H1 (cell line): ENCODE results near the gene SART1. TPM values are rescaled to one million over a fixed set of nuclear protein-coding genes. Genes with fewer than 3 reads are reported as not detected.

Experiments
- CTCF ChIA-PET: fragments of 300-600 bp; sonication (Branson Sonifier 250); formaldehyde crosslinking; loops from one replicate; lab custom pipeline; 2021; ENCODE audit not compliant: partially characterized antibody; lab: Charles Lee
- POLR2A ChIA-PET: fragments of 300-600 bp; sonication (Branson Sonifier 250); formaldehyde crosslinking; loops from one replicate; lab custom pipeline; 2021; ENCODE audit warnings: inconsistent platforms; ENCODE audit not compliant: partially characterized antibody; lab: Charles Lee
- DNase-seq, 2 experiments: peaks; one replicate each; pipeline versions ENCODE4 v3.0.0 to v3.0.0-alpha.2; 2010 to 2022; ENCODE audit warnings: low spot score in 2 of 2, low read depth in 1 of 2, mixed read lengths in 1 of 2
- FAIRE-seq: peaks from 2 replicates; lab custom pipeline; 2011; peaks lifted over from hg19 to GRCh38; lab: Jason Lieb, UNC
- H2AFZ ChIP-seq: 2 replicates; pipeline ENCODE4 v1.8.1; 2012; ENCODE audit warnings: low read length, inconsistent platforms
- H2AK5ac ChIP-seq: 2 replicates; pipeline ENCODE4 v1.6.1; 2013; ENCODE audit warnings: low read depth, low read length
- H2BK120ac ChIP-seq: replicated peaks from 2 replicates; pipeline ENCODE3; 2013; ENCODE audit warnings: low read depth, low read length, inconsistent platforms
- H2BK12ac ChIP-seq: 2 replicates; pipeline ENCODE4 v1.6.1; 2013; ENCODE audit warnings: low read depth, low read length
- H2BK15ac ChIP-seq: 2 replicates; pipeline ENCODE4 v1.6.1; 2013; ENCODE audit warnings: low read length
- H2BK20ac ChIP-seq: 2 replicates; pipeline ENCODE4 v1.6.1; 2013; ENCODE audit warnings: low read length
- H2BK5ac ChIP-seq: 2 replicates; pipeline ENCODE4 v1.6.1; 2013; ENCODE audit warnings: low read depth, low read length
- H3K14ac ChIP-seq: 2 replicates; pipeline ENCODE4 v1.6.1; 2013; ENCODE audit warnings: inconsistent platforms; ENCODE audit not compliant: insufficient read length
- H3K18ac ChIP-seq: 2 replicates; pipeline ENCODE4 v1.6.1; 2013; ENCODE audit warnings: low read length; ENCODE audit errors: extremely low read depth
- H3K23ac ChIP-seq: 2 replicates; pipeline ENCODE4 v1.6.1; 2013; ENCODE audit warnings: inconsistent platforms; ENCODE audit not compliant: insufficient read length
- H3K23me2 ChIP-seq: 2 replicates; pipeline ENCODE4 v1.6.1; 2013; ENCODE audit warnings: low read depth, low read length
- H3K27ac ChIP-seq: 2 replicates; pipeline ENCODE4 v1.6.1; 2011; ENCODE audit warnings: low read depth, low read length, inconsistent platforms
- H3K27me3 ChIP-seq, 4 experiments: replicated peaks in 1 of 4; 1 replicate in 1 of 4; 2 replicates in 3 of 4; pipeline versions ENCODE4 v1.6.1 to v1.8.1; 2011 to 2013; ENCODE audit warnings: low read length in 3 of 4, mild to moderate bottlenecking in 3 of 4, inconsistent platforms in 2 of 4, mixed read lengths in 2 of 4, moderate library complexity in 1 of 4; ENCODE audit not compliant: control insufficient read depth in 3 of 4, insufficient read depth in 3 of 4; ENCODE audit errors: extremely low read depth in 1 of 4
- H3K36me3 ChIP-seq, 4 experiments: 2 replicates each; pipeline versions ENCODE4 v1.6.1 to v1.8.1; 2011 to 2013; ENCODE audit warnings: mild to moderate bottlenecking in 4 of 4, low read length in 3 of 4, moderate library complexity in 2 of 4, control low read depth in 1 of 4, inconsistent platforms in 1 of 4; ENCODE audit not compliant: insufficient read depth in 4 of 4, control insufficient read depth in 2 of 4
- H3K4ac ChIP-seq: replicated peaks from 2 replicates; pipeline ENCODE3; 2013; ENCODE audit warnings: low read length, low read depth, mixed read lengths, inconsistent platforms; ENCODE audit not compliant: insufficient read length
- H3K4me1 ChIP-seq, 4 experiments: replicated peaks in 1 of 4; 1 replicate in 1 of 4; 2 replicates in 3 of 4; pipeline versions ENCODE4 v1.6.1 to v1.8.1; 2011 to 2013; ENCODE audit warnings: low read length in 3 of 4, inconsistent platforms in 2 of 4, mixed read lengths in 1 of 4; ENCODE audit not compliant: insufficient read depth in 4 of 4, control insufficient read depth in 3 of 4
- H3K4me2 ChIP-seq, 2 experiments: 2 replicates each; pipeline versions ENCODE4 v1.6.1 to v1.8.1; 2011 to 2013; ENCODE audit warnings: low read depth in 2 of 2, low read length in 2 of 2, control low read depth in 1 of 2, inconsistent platforms in 1 of 2, mild to moderate bottlenecking in 1 of 2; ENCODE audit not compliant: insufficient read depth in 1 of 2
- H3K4me3 ChIP-seq, 4 experiments: fragments of 200-600, 300-600 bp in 1 of 4; sonication (generic), shearing (Covaris generic), sonication (Bioruptor Twin) in 1 of 4; 2 replicates each; pipeline versions ENCODE4 v1.5.1 to v1.8.1; 2011 to 2016; ENCODE audit warnings: low read length in 4 of 4, low read depth in 3 of 4, control low read depth in 2 of 4, inconsistent platforms in 2 of 4, mild to moderate bottlenecking in 2 of 4, mixed read lengths in 1 of 4, moderate library complexity in 1 of 4; ENCODE audit not compliant: insufficient read depth in 2 of 4; ENCODE audit errors: extremely low read depth in 1 of 4
- H3K56ac ChIP-seq: replicated peaks from 2 replicates; pipeline ENCODE3; 2013; ENCODE audit warnings: low read depth, mild to moderate bottlenecking, mixed read lengths, low read length, inconsistent platforms; ENCODE audit not compliant: insufficient read length
- H3K79me1 ChIP-seq: 2 replicates; pipeline ENCODE4 v1.6.1; 2013; ENCODE audit warnings: low read depth, low read length, control low read depth
- H3K79me2 ChIP-seq, 2 experiments: 2 replicates each; pipeline versions ENCODE4 v1.6.1 to v1.8.1; 2012 to 2013; ENCODE audit warnings: low read length in 2 of 2, mild to moderate bottlenecking in 2 of 2, inconsistent platforms in 1 of 2; ENCODE audit not compliant: insufficient read depth in 2 of 2, control insufficient read depth in 1 of 2
- H3K9ac ChIP-seq, 4 experiments: replicated peaks in 1 of 4; 1 replicate in 1 of 4; 2 replicates in 3 of 4; pipeline versions ENCODE4 v1.6.1 to v1.8.1; 2011 to 2013; ENCODE audit warnings: low read depth in 3 of 4, low read length in 3 of 4, control low read depth in 2 of 4, mild to moderate bottlenecking in 2 of 4, moderate library complexity in 2 of 4, inconsistent platforms in 1 of 4; ENCODE audit errors: extremely low read depth in 1 of 4
- H3K9me3 ChIP-seq, 2 experiments: 2 replicates each; pipeline versions ENCODE4 v1.6.1 to v1.8.1; 2012 to 2013; ENCODE audit warnings: mild to moderate bottlenecking in 2 of 2, moderate library complexity in 2 of 2, control low read depth in 1 of 2, inconsistent platforms in 1 of 2, low read depth in 1 of 2, low read length in 1 of 2, mixed read lengths in 1 of 2; ENCODE audit not compliant: insufficient read depth in 2 of 2
- H4K20me1 ChIP-seq, 2 experiments: replicated peaks in 1 of 2; 2 replicates each; pipeline versions ENCODE3 to v1.8.1; 2011 to 2013; ENCODE audit warnings: inconsistent platforms in 2 of 2, low read length in 2 of 2, mild to moderate bottlenecking in 1 of 2; ENCODE audit not compliant: insufficient read depth in 2 of 2, control insufficient read depth in 1 of 2
- H4K5ac ChIP-seq: 2 replicates; pipeline ENCODE4 v1.6.1; 2013; ENCODE audit warnings: low read length, low read depth, mixed read lengths, inconsistent platforms; ENCODE audit not compliant: insufficient read length
- H4K8ac ChIP-seq: 2 replicates; pipeline ENCODE4 v1.8.0; 2013; ENCODE audit warnings: mild to moderate bottlenecking, moderate library complexity, low read length, inconsistent platforms; ENCODE audit not compliant: insufficient read depth; ENCODE audit errors: extremely low read depth
- H4K91ac ChIP-seq: replicated peaks from 2 replicates; pipeline ENCODE3; 2013; ENCODE audit warnings: low read length, mixed read lengths, inconsistent platforms; ENCODE audit not compliant: insufficient read length
- KDM1A ChIP-seq: fragments of 200-600, 300-600 bp; sonication (generic); IDR thresholded peaks from 2 replicates; pipeline ENCODE4 v1.7.1; 2016; ENCODE audit warnings: mild to moderate bottlenecking, low read length, borderline replicate concordance
- SIX5 ChIP-seq: IDR thresholded peaks from 2 replicates; pipeline ENCODE4 v1.6.1; 2011; ENCODE audit warnings: mild to moderate bottlenecking, low read depth, low read length
- WGBS, 2 experiments: shearing (Covaris generic) in 1 of 2; methylation state at CpG; one replicate each; pipeline versions ENCODE4 v1.1.6 to v1.1.7; 2013 to 2015; ENCODE audit warnings: low lambda C conversion rate in 2 of 2, mixed read lengths in 2 of 2, inconsistent platforms in 1 of 2, low coverage in 1 of 2, missing lambda C conversion rate in 1 of 2; ENCODE audit not compliant: insufficient replicate concordance in 2 of 2, insufficient coverage in 1 of 2, insufficient read length in 1 of 2; ENCODE audit errors: extremely low coverage in 1 of 2, missing lambda C conversion rate in 1 of 2; 5-methylcytosine and 5-hydroxymethylcytosine counted together
- polyA plus RNA-seq, 7 experiments: library from polyadenylated mRNA; depleted of rRNA in 3 of 7; stranded (reverse) in 5 of 7; unstranded in 2 of 7; fragments of >200 nt in 5 of 7; fragments of 200-250 nt in 2 of 7; gene quantifications; 1 replicate in 5 of 7; 2 replicates in 1 of 7; 4 replicates in 1 of 7; pipeline versions ENCODE4 v1.2.1 to v1.2.3, GENCODE V29; 2011 to 2013; ENCODE audit warnings: missing spikeins in 2 of 7, mixed read lengths in 2 of 7
- total RNA-seq: library from RNA; stranded (reverse); fragmentation: NEBNext Ultra II Directional; extraction: Animal tissue kit (Norgen Biotek cat#: 25700); gene quantifications from 2 replicates; pipeline ENCODE4 v1.2.1, GENCODE V29; 2021

The SART1 gene
- total and polyA plus RNA-seq, 2 of the 8 experiments (the other 6 are each of a cell fraction or from before 2014, with no cell fraction given), result 9.7 to 46.1 TPM

GRCh38 chr11:66008095-66008467 lies 46.5 kb downstream of the SART1 start:
- Histone ChIP-seq H3K4me2 (no peak overlapping the region), H3K9ac (no peak overlapping the region), H3K4ac (no peak overlapping the region), H3K9me3 (no peaks in the 10 kb centered on the region), H2AK5ac (no peak overlapping the region), H4K20me1 (peaks cover 0 to 4% of the 10 kb centered on the region in 2 experiments), H2BK15ac (0 out of 2 replicates have a peak overlapping the region, but pooled peaks have one; percentile 49), H3K23ac (no peak overlapping the region), H2AFZ (no peak overlapping the region), H4K5ac (no peak overlapping the region), H3K14ac (no peak overlapping the region), H3K36me3 (peaks cover 0 to 10% (median 4%) of the 10 kb centered on the region in 4 experiments; a peak in 5 of 8 replicates), H3K27me3 (peaks cover 6 to 25% (median 22%) of the 10 kb centered on the region in 4 experiments), H2BK12ac (no peak overlapping the region; the same call in 1 of the 2 replicates), H4K8ac (0 out of 2 replicates have a peak overlapping the region, but pooled peaks have one; percentile 20), H3K79me2 (peaks cover 0 to 6% of the 10 kb centered on the region in 2 experiments; a peak in 2 of 4 replicates), H3K79me1 (peaks cover 8% of the 10 kb centered on the region), H3K23me2 (peaks cover 2% of the 10 kb centered on the region; the same call in 1 of the 2 replicates), H3K27ac (no peak overlapping the region), H2BK120ac (no peak overlapping the region), H3K4me3 (no peak overlapping the region), H4K91ac (no peak overlapping the region), H3K18ac (no peak overlapping the region), H2BK20ac (no peak overlapping the region), H3K56ac (no peak overlapping the region), H2BK5ac (no peak overlapping the region), H3K4me1 (peaks cover 0 to 22% (median 10%) of the 10 kb centered on the region in 4 experiments; a peak in 5 of 7 replicates)
- ChIA-PET CTCF (interaction anchor here (0.7 to 6.4 kb wide), 11 partner anchors 14 to 345 kb away, joined by 3 to 35 read pairs (median 4); partner anchors contain the start of gene FIBP), POLR2A (interaction anchor here (1.0 to 1.8 kb wide), 8 partner anchors 12 to 148 kb away, joined by 3 to 4 read pairs (median 4); partner anchors contain the start of genes CATSPER1 and MUS81)
- no peak for DNase-seq
- no peak for FAIRE-seq
- WGBS, 2 experiments, result 64% methylated on average over 2 of the region's 2 CpGs; no CpG with 5 or more reads in 1 of the 2 experiments
- TF ChIP-seq KDM1A (peak; percentile 85), SIX5 (no peak)
